PFSK-1 (cell line): Measurements from ENCODE around the gene PRMT1.

Experiments used
- REST ChIP-seq, 2 experiments: IDR thresholded peaks; 2 replicates each; pipeline versions ENCODE4 v1.6.1 to v1.8.0; 2011 to 2012; ENCODE audit warnings: low read depth in 2 of 2, low read length in 2 of 2, control low read depth in 1 of 2, inconsistent platforms in 1 of 2, mild to moderate bottlenecking in 1 of 2, moderate library complexity in 1 of 2; ENCODE audit not compliant: insufficient read depth in 1 of 2
- SIN3A ChIP-seq: IDR thresholded peaks from 2 replicates; pipeline ENCODE4 v1.6.1; 2012; ENCODE audit warnings: mild to moderate bottlenecking, low read length, moderate library complexity, borderline replicate concordance; ENCODE audit not compliant: insufficient read depth
- TAF1 ChIP-seq: IDR thresholded peaks from 2 replicates; pipeline ENCODE4 v1.6.1; 2012; ENCODE audit warnings: low read length, control low read depth, borderline replicate concordance; ENCODE audit not compliant: insufficient read depth

DNA sequence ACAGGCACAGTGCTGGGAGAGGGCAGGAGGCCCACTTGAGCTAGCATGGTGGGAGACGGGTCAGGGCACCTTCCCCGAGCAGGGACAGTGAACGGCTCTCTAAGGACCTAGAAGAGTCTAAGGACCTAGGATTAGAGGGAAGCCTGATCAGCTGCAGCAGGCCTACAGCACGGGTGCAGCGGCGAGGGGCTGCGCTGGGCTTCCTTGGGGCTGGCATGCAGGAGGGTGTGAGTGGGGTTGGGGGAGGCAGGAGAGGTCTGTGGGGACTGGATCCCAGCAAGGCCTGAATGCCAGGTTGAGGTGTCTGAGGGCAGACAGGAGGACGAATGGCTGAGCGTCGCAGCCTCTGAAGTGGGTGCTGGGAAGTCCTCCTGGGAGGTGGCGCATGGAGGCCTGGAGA, 31.5 kb upstream of the PRMT1 start:
- TF ChIP-seq TAF1: no peak
- TF ChIP-seq REST (IDR thresholded peaks at IDR 0.05; ENCODE audit: insufficient read depth in 1 of 2, low read depth in 2 of 2, low read length in 2 of 2): no peak
- TF ChIP-seq SIN3A: no peak
